Endothelial cell of umbilical vein (primary cell): ENCODE data around the gene CARD9. TPM values are rescaled to one million over a fixed set of nuclear protein-coding genes. Genes with fewer than 3 reads are reported as not detected.

ENCODE experiments used
- BruUV-seq: library from RNA; stranded (reverse); fragments of 400-500 nt; replicated peaks from 2 replicates; lab custom pipeline; 2021; lab: Mats Ljungman, UMichigan
- CTCF ChIA-PET: fragments of 300-600, 350-600 bp; sonication (Branson Sonifier 250); formaldehyde crosslinking; loops from one replicate; lab custom pipeline; 2021; ENCODE audit warnings: antibody characterized with exemption, inconsistent platforms; lab: Charles Lee
- POLR2A ChIA-PET: fragments of 300-600, 350-600 bp; sonication (Branson Sonifier 250); formaldehyde crosslinking; loops from one replicate; lab custom pipeline; 2021; ENCODE audit warnings: antibody characterized with exemption, inconsistent platforms; lab: Charles Lee
- DNase-seq: peaks from one replicate; pipeline ENCODE4 v3.0.0-alpha.2; 2011; ENCODE audit warnings: low read depth, low spot score
- FAIRE-seq: peaks from 2 replicates; lab custom pipeline; 2011; peaks lifted over from hg19 to GRCh38; lab: Jason Lieb, UNC
- H2AFZ ChIP-seq: 2 replicates; pipeline ENCODE4 v1.6.0; 2012; ENCODE audit warnings: low read depth, low read length, control low read depth, inconsistent platforms
- H3K27ac ChIP-seq: 2 replicates; pipeline ENCODE4 v1.5.1; 2011; ENCODE audit warnings: low read depth, mild to moderate bottlenecking, control low read depth, low read length, moderate library complexity; ENCODE audit not compliant: insufficient read depth
- H3K27me3 ChIP-seq, 2 experiments: 2 replicates each; pipeline versions ENCODE4 v1.6.0 to v1.6.1; 2011; ENCODE audit warnings: low read length in 2 of 2, mixed read lengths in 1 of 2; ENCODE audit not compliant: control insufficient read depth in 2 of 2, insufficient read depth in 2 of 2
- H3K36me3 ChIP-seq, 2 experiments: 2 replicates in 1 of 2; 3 replicates in 1 of 2; pipeline ENCODE4 v1.5.1; 2011; ENCODE audit warnings: low read length in 2 of 2, mild to moderate bottlenecking in 1 of 2, moderate library complexity in 1 of 2; ENCODE audit not compliant: control insufficient read depth in 2 of 2, insufficient read depth in 2 of 2; ENCODE audit errors: extremely low read depth in 1 of 2
- H3K4me1 ChIP-seq: 3 replicates; pipeline ENCODE4 v1.5.1; 2011; ENCODE audit warnings: mild to moderate bottlenecking, low read length; ENCODE audit not compliant: control insufficient read depth, insufficient read depth; ENCODE audit errors: extremely low read depth
- H3K4me2 ChIP-seq: 2 replicates; pipeline ENCODE4 v1.6.1; 2011; ENCODE audit warnings: low read length, control low read depth, mixed read lengths; ENCODE audit not compliant: insufficient read depth
- H3K4me3 ChIP-seq, 3 experiments: fragments of 200-600 bp in 1 of 3; sonication (generic), shearing (Covaris generic) in 1 of 3; replicated peaks in 1 of 3; 2 replicates each; pipeline ENCODE4 v1.5.1; 2011 to 2016; ENCODE audit warnings: control low read depth in 3 of 3, low read length in 3 of 3, mild to moderate bottlenecking in 2 of 3, inconsistent platforms in 1 of 3, low read depth in 1 of 3, moderate library complexity in 1 of 3; ENCODE audit not compliant: insufficient read depth in 1 of 3
- H3K79me2 ChIP-seq: 2 replicates; pipeline ENCODE4 v1.6.0; 2012; ENCODE audit warnings: low read length, inconsistent platforms; ENCODE audit not compliant: control insufficient read depth, insufficient read depth
- H3K9ac ChIP-seq: replicated peaks from 2 replicates; pipeline ENCODE3; 2011; ENCODE audit warnings: low read length, control low read depth; ENCODE audit not compliant: insufficient read depth; ENCODE audit errors: extremely low read depth
- H3K9me1 ChIP-seq: replicated peaks from 3 replicates; pipeline ENCODE4 v1.6.0; 2011; ENCODE audit warnings: mild to moderate bottlenecking, low read length; ENCODE audit not compliant: control insufficient read depth, insufficient read depth; ENCODE audit errors: extremely low read depth
- H3K9me3 ChIP-seq: replicated peaks from 2 replicates; pipeline ENCODE4 v1.5.1; 2012; ENCODE audit warnings: low read length, inconsistent platforms; ENCODE audit not compliant: control insufficient read depth, insufficient read depth
- H4K20me1 ChIP-seq: replicated peaks from 2 replicates; pipeline ENCODE3; 2011; ENCODE audit warnings: mild to moderate bottlenecking, low read length; ENCODE audit not compliant: control insufficient read depth, insufficient read depth; ENCODE audit errors: extremely low read depth
- CTCF ChIP-seq, 2 donors: IDR thresholded peaks; 1 replicate in 1 of 2; 2 replicates in 1 of 2; pipeline ENCODE4 v1.5.1; 2011; ENCODE audit warnings: low read length in 2 of 2, mild to moderate bottlenecking in 2 of 2, moderate library complexity in 2 of 2, control low read depth in 1 of 2, inconsistent platforms in 1 of 2, low read depth in 1 of 2; ENCODE audit not compliant: insufficient read depth in 1 of 2; ENCODE audit errors: extremely low read depth in 1 of 2
- EZH2 ChIP-seq: IDR thresholded peaks from 2 replicates; pipeline ENCODE4 v1.6.1; 2012; ENCODE audit warnings: borderline replicate concordance, low read depth, mild to moderate bottlenecking, moderate library complexity, low read length, inconsistent platforms; ENCODE audit not compliant: severe bottlenecking
- FOS ChIP-seq: IDR thresholded peaks from 2 replicates; pipeline ENCODE4 v1.6.1; 2011; ENCODE audit warnings: mild to moderate bottlenecking, low read length, moderate library complexity, borderline replicate concordance; ENCODE audit not compliant: insufficient read depth
- GATA2 ChIP-seq: IDR thresholded peaks from 2 replicates; pipeline ENCODE4 v1.7.0; 2011; ENCODE audit warnings: low read depth, mild to moderate bottlenecking, moderate library complexity, mixed read lengths, low read length; ENCODE audit not compliant: insufficient read length, insufficient read depth
- JUN ChIP-seq: IDR thresholded peaks from 2 replicates; pipeline ENCODE4 v1.6.1; 2011; ENCODE audit warnings: borderline replicate concordance, low read depth; ENCODE audit not compliant: insufficient read length, insufficient read depth
- MAX ChIP-seq: IDR thresholded peaks from 2 replicates; pipeline ENCODE4 v1.6.1; 2011; ENCODE audit not compliant: insufficient read depth, insufficient read length
- MYC ChIP-seq: IDR thresholded peaks from one replicate; pipeline ENCODE4 v1.6.1; 2011; ENCODE audit warnings: mild to moderate bottlenecking, low read depth, low read length
- POLR2A ChIP-seq: IDR thresholded peaks from 2 replicates; pipeline ENCODE4 v1.6.1; 2012; ENCODE audit warnings: low read depth, mild to moderate bottlenecking, control low read depth, low read length
- POLR2AphosphoS5 ChIP-seq: IDR thresholded peaks from 2 replicates; pipeline ENCODE4 v1.6.1; 2012; ENCODE audit warnings: low read depth, mild to moderate bottlenecking, control low read depth, low read length, moderate library complexity; ENCODE audit not compliant: insufficient read depth
- dilution Hi-C: fragments of 300-500 bp; cut with MboI; formaldehyde crosslinking; loops from one replicate; pipeline ENCODE4 v1.15.0; 2019; ENCODE audit warnings: low sequenced_read_pairs; ENCODE audit not compliant: extremely low pct_ligation_motif_present
- intact Hi-C: fragments of 100-400 bp; cut with micrococcal nuclease; formaldehyde crosslinking; loops from one replicate; pipeline ENCODE4 v1.10.0; 2022
- polyA plus RNA-seq, 4 experiments: library from polyadenylated mRNA; depleted of rRNA in 3 of 4; stranded (reverse) in 3 of 4; unstranded in 1 of 4; fragments of >200 nt; gene quantifications; 2 replicates each; pipeline versions ENCODE4 v1.2.1 to v1.2.3, GENCODE V29; 2011 to 2012; ENCODE audit warnings: missing spikeins in 1 of 4
- total RNA-seq: library from RNA; stranded (reverse); gene quantifications from 2 replicates; pipeline ENCODE4 v1.2.3, GENCODE V29; 2021

The CARD9 gene
- total and polyA plus RNA-seq, 2 donors (not counting 3 experiments of a cell fraction or from before 2014, with no cell fraction given): 0.22 to 0.71 TPM

GRCh38 chr9:136379003-136379287 is 5.5 kb upstream of the CARD9 start:
- no peaks in the 10 kb centered on the region for H3K4me1 ChIP-seq
- H4K20me1 ChIP-seq: no peaks in the 10 kb centered on the region
- BruUV-seq: no TSS peak
- CTCF ChIA-PET: interaction anchor here (1.1 to 1.3 kb wide), 3 partner anchors 8 to 22 kb away, joined by 3 to 4 read pairs (median 4); no protein-coding TSS in a partner anchor
- dilution Hi-C loops (no loop called here), intact Hi-C loops (no loop called here)
- H3K79me2 ChIP-seq: no peaks in the 10 kb centered on the region
- no peak overlapping the region for H3K9ac ChIP-seq
- no peak overlapping the region for H3K4me2 ChIP-seq
- no peaks in the 10 kb centered on the region for H3K9me1 ChIP-seq
- no peak overlapping the region for H3K27ac ChIP-seq
- no peaks in the 10 kb centered on the region for H3K9me3 ChIP-seq
- H3K36me3 ChIP-seq: peaks cover 4 to 46% of the 10 kb centered on the region in 2 experiments
- no peak overlapping the region for H3K4me3 ChIP-seq
- FAIRE-seq: no peak
- no peak for DNase-seq
- no peaks in the 10 kb centered on the region for H3K27me3 ChIP-seq
- POLR2A ChIA-PET: no interaction called here
- no peak overlapping the region for H2AFZ ChIP-seq
- TF ChIP-seq FOS: no peak
- no peak for TF ChIP-seq JUN
- no peak for TF ChIP-seq POLR2A
- TF ChIP-seq POLR2AphosphoS5: no peak
- no peak for TF ChIP-seq MYC
- no peak for TF ChIP-seq EZH2
- no peak for TF ChIP-seq CTCF (IDR thresholded peaks at IDR 0.05; ENCODE audit: extremely low read depth in 1 of 2, insufficient read depth in 1 of 2, low read depth in 1 of 2, low read length in 2 of 2)
- TF ChIP-seq GATA2: no peak
- no peak for TF ChIP-seq MAX
